NCI-H82 treated with DMSO at 0.1 percent for 48 hours (cell line): ENCODE measurements around the gene HDAC4.

ENCODE experiments used
- DNase-seq: peaks from one replicate; lab custom pipeline; 2025; ENCODE audit not compliant: unreplicated experiment; lab: John Stamatoyannopoulos, UW

Gene HDAC4

GRCh38 chr2:239429473-239430350, 28.9 kb upstream of the HDAC4 start:
- DNase-seq, result no peak

- no peak for DNase-seq
Observed at GRCh38 chr2:239425631-239426030, 24.8 kb upstream of the HDAC4 start.

GRCh38 chr2:239424337-239425045, 23.7 kb upstream of the HDAC4 start:
- DNase-seq, result no peak

- no peak for DNase-seq
Observed at GRCh38 chr2:239423551-239423950, 22.7 kb upstream of the HDAC4 start.

- no peak for DNase-seq
Observed at GRCh38 chr2:239421851-239422250, 21.0 kb upstream of the HDAC4 start.

GRCh38 chr2:239420082-239420481, 19.3 kb upstream of the HDAC4 start:
- DNase-seq, result no peak

- no peak for DNase-seq
Observed at GRCh38 chr2:239418918-239419317, 18.1 kb upstream of the HDAC4 start.

- DNase-seq, result no peak
Observed at GRCh38 chr2:239412905-239413603, 12.2 kb upstream of the HDAC4 start.

GRCh38 chr2:239411549-239412319, 10.9 kb upstream of the HDAC4 start:
- no peak for DNase-seq

- no peak for DNase-seq
Observed at GRCh38 chr2:239411117-239411516, 10.3 kb upstream of the HDAC4 start.

GRCh38 chr2:239409976-239410375, 9.2 kb upstream of the HDAC4 start:
- DNase-seq, result no peak

- no peak for DNase-seq
Observed at GRCh38 chr2:239407112-239407511, 6.3 kb upstream of the HDAC4 start.

GRCh38 chr2:239406316-239406995, 5.6 kb upstream of the HDAC4 start:
- no peak for DNase-seq

- DNase-seq, result no peak
Observed at GRCh38 chr2:239405071-239405470, 4.3 kb upstream of the HDAC4 start.

- DNase-seq, result no peak
Observed at GRCh38 chr2:239402666-239403065, 1.8 kb upstream of the HDAC4 start.

GRCh38 chr2:239401881-239402233, 1.0 kb upstream of the HDAC4 start:
- peak; percentile 36 for DNase-seq

- peak; percentile 96 for DNase-seq
Observed at GRCh38 chr2:239401067-239401880, 454 bp upstream of the HDAC4 start.

GRCh38 chr2:239399921-239400595, 762 bp downstream of the HDAC4 start:
- no peak for DNase-seq

- peak; percentile 17 for DNase-seq
Observed at GRCh38 chr2:239399433-239399920, 1.3 kb downstream of the HDAC4 start.
